ENCODE measurements around the gene CAMTA1. TPM values are rescaled to one million over a fixed set of nuclear protein-coding genes. Genes with fewer than 3 reads are reported as not detected.

Gene CAMTA1
- total and polyA plus RNA-seq, 2 experiments from 2014 or later = 89.0 to 145 TPM

- Histone ChIP-seq H3K4me1 (ENCODE audit: insufficient read depth) (no peaks in the 10 kb centered on the region), H3K79me2 (no peaks in the 10 kb centered on the region), H3K36me3 (replicated peaks; ENCODE audit: insufficient read depth, low read depth) (no peaks in the 10 kb centered on the region), H3K9me2 (replicated peaks; ENCODE audit: insufficient read depth) (no peaks in the 10 kb centered on the region), H4K20me1 (ENCODE audit: insufficient read depth, poor library complexity, severe bottlenecking) (no peaks in the 10 kb centered on the region), H2AFZ (no peak overlapping the region), H3K27ac (no peak overlapping the region), H3K4me2 (no peak overlapping the region), H3K27me3 (no peaks in the 10 kb centered on the region), H3K9me3 (ENCODE audit: low read depth) (no peaks in the 10 kb centered on the region), H3K4me3 (no peak overlapping the region)
- no peak for DNase-seq (ENCODE audit: low spot score)
- TF ChIP-seq EZH2phosphoT487 (IDR thresholded peaks at IDR 0.05; ENCODE audit: low read depth, severe bottlenecking, unreplicated experiment) (no peak), EZH2 (IDR thresholded peaks at IDR 0.05; ENCODE audit: borderline replicate concordance) (no peak), CTCF (IDR thresholded peaks at IDR 0.05; ENCODE audit: poor library complexity) (no peak)
- 80% methylated on average over 8 of the region's 8 CpGs for WGBS (ENCODE audit: low lambda C conversion rate, missing lambda C conversion rate)
Observed at GRCh38 chr1:7110321-7110720, 325.1 kb downstream of the CAMTA1 start.

- no peak for TF ChIP-seq EZH2 (IDR thresholded peaks at IDR 0.05; ENCODE audit: borderline replicate concordance)
- no peak for TF ChIP-seq EZH2phosphoT487 (IDR thresholded peaks at IDR 0.05; ENCODE audit: low read depth, severe bottlenecking, unreplicated experiment)
- TF ChIP-seq CTCF (IDR thresholded peaks at IDR 0.05; ENCODE audit: poor library complexity) = no peak
- 69% methylated on average over 10 of the region's 10 CpGs for WGBS (ENCODE audit: low lambda C conversion rate, missing lambda C conversion rate)
- no peaks in the 10 kb centered on the region for H3K79me2 ChIP-seq
Observed at GRCh38 chr1:7111853-7112252, 326.6 kb downstream of the CAMTA1 start.

GRCh38 chr1:7113136-7113535 lies 327.9 kb downstream of the CAMTA1 start:
- no peaks in the 10 kb centered on the region for H3K9me3 ChIP-seq (ENCODE audit: low read depth)
- DNase-seq (ENCODE audit: low spot score) = no peak
- H3K4me1 ChIP-seq (ENCODE audit: insufficient read depth) = no peaks in the 10 kb centered on the region
- TF ChIP-seq CTCF (IDR thresholded peaks at IDR 0.05; ENCODE audit: poor library complexity) (no peak), EZH2 (IDR thresholded peaks at IDR 0.05; ENCODE audit: borderline replicate concordance) (no peak), EZH2phosphoT487 (IDR thresholded peaks at IDR 0.05; ENCODE audit: low read depth, severe bottlenecking, unreplicated experiment) (no peak)
- H3K27me3 ChIP-seq = no peaks in the 10 kb centered on the region
- no peak overlapping the region for H3K27ac ChIP-seq
- no peak overlapping the region for H3K4me2 ChIP-seq
- H4K20me1 ChIP-seq (ENCODE audit: insufficient read depth, poor library complexity, severe bottlenecking) = no peaks in the 10 kb centered on the region
- no peak overlapping the region for H3K4me3 ChIP-seq
- no peaks in the 10 kb centered on the region for H3K9me2 ChIP-seq (replicated peaks; ENCODE audit: insufficient read depth)
- H3K36me3 ChIP-seq (replicated peaks; ENCODE audit: insufficient read depth, low read depth) = no peaks in the 10 kb centered on the region
- WGBS (ENCODE audit: low lambda C conversion rate, missing lambda C conversion rate) = 95% methylated on average over 8 of the region's 8 CpGs
- no peaks in the 10 kb centered on the region for H3K79me2 ChIP-seq
- no peak overlapping the region for H2AFZ ChIP-seq

More at GRCh38 chr1:7111853-7112252, 326.6 kb downstream of the CAMTA1 start:
- no peaks in the 10 kb centered on the region for H3K27me3 ChIP-seq
- no peak overlapping the region for H2AFZ ChIP-seq
- no peaks in the 10 kb centered on the region for H4K20me1 ChIP-seq (ENCODE audit: insufficient read depth, poor library complexity, severe bottlenecking)
- no peaks in the 10 kb centered on the region for H3K36me3 ChIP-seq (replicated peaks; ENCODE audit: insufficient read depth, low read depth)
- no peak for DNase-seq (ENCODE audit: low spot score)
- no peaks in the 10 kb centered on the region for H3K9me3 ChIP-seq (ENCODE audit: low read depth)
- H3K4me3 ChIP-seq = no peak overlapping the region
- no peaks in the 10 kb centered on the region for H3K9me2 ChIP-seq (replicated peaks; ENCODE audit: insufficient read depth)
- no peak overlapping the region for H3K4me2 ChIP-seq
- H3K4me1 ChIP-seq (ENCODE audit: insufficient read depth) = no peaks in the 10 kb centered on the region
- no peak overlapping the region for H3K27ac ChIP-seq

GRCh38 chr1:7113822-7114221 lies 328.6 kb downstream of the CAMTA1 start:
- TF ChIP-seq EZH2 (IDR thresholded peaks at IDR 0.05; ENCODE audit: borderline replicate concordance) (no peak), CTCF (IDR thresholded peaks at IDR 0.05; ENCODE audit: poor library complexity) (no peak), EZH2phosphoT487 (IDR thresholded peaks at IDR 0.05; ENCODE audit: low read depth, severe bottlenecking, unreplicated experiment) (no peak)
- Histone ChIP-seq H3K36me3 (replicated peaks; ENCODE audit: insufficient read depth, low read depth) (no peaks in the 10 kb centered on the region), H3K9me3 (ENCODE audit: low read depth) (no peaks in the 10 kb centered on the region), H3K27ac (no peak overlapping the region), H2AFZ (no peak overlapping the region), H3K4me3 (no peak overlapping the region), H3K9me2 (replicated peaks; ENCODE audit: insufficient read depth) (no peaks in the 10 kb centered on the region), H3K27me3 (no peaks in the 10 kb centered on the region), H3K4me2 (no peak overlapping the region), H3K79me2 (no peaks in the 10 kb centered on the region), H4K20me1 (ENCODE audit: insufficient read depth, poor library complexity, severe bottlenecking) (no peaks in the 10 kb centered on the region), H3K4me1 (ENCODE audit: insufficient read depth) (no peaks in the 10 kb centered on the region)
- 86% methylated on average over 6 of the region's 6 CpGs for WGBS (ENCODE audit: low lambda C conversion rate, missing lambda C conversion rate)
- DNase-seq (ENCODE audit: low spot score) = no peak

All from hepatocyte (in vitro differentiated cells).